Measurements from ENCODE around the gene NSUN6.
"Not testable (repeated sequence)": the region's sequence is repeated elsewhere in the genome, so short reads cannot be mapped to it uniquely, and the experiment has no call there.

Gene NSUN6

DNA sequence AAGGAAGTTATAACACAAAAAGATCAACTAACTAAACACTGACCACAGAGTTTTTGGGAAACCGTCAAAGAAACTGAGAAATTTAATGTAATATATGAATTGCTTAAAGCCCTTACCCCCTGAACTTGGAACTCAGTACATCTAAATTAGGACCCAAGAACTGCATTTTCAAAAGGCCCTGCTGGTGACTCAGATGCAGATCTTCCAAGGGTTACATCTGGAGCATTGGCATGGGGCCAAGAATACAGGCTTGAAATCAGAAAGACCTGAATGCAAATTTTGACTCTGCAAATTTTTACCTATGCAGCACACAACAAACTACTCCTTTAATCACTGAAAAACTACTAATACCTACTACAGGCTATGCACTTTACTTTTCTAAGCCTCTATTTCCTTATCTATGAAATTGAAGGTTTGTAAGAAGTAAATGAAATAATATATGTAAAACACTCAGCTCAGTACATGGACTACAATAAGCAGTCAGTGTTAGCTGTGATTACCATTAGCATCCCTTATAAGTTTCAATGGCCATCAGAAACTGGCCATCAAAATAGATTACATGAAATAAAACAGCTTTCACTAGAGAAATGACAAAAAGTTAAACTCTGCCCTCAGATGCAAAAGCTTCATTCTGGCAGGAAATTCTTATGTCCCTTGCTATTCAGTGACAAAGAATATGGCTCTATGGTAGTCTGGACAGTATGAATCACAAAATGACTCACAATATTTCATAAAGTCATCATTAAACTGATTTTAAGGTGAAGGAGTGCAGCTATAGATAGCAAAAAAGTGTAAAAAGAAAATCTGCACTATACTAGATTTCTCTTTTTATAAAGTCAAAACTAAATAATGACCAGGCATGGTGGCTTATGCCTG is 43.6 kb downstream of the NSUN6 start:
- DNase-seq, result no peak

- DNase-seq, result no peak
Measured at GRCh38 chr10:18606051-18606695, 45.2 kb downstream of the NSUN6 start.

GRCh38 chr10:18601321-18601720 is 50.1 kb downstream of the NSUN6 start:
- no peak for DNase-seq

DNA sequence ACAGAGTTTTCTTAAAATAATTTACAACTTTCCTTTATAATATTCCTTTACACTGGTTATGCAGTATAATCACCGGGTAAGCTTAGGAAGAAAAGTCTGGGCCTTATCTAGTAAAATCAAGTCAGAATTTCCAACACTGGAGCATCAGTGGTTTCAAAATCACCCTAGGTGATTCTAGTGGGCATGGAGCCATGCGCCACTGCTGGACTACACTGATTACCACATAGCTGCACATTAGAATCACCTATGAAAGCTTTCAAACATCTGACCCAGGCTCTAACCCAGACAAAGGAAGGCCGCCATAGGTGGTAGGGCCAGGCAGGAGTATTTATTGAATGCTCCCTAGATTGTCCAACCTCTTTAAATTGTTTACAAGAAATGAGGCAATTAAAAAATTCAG is 52.0 kb downstream of the NSUN6 start:
- no peak for DNase-seq

GRCh38 chr10:18594574-18595156 is 56.7 kb downstream of the NSUN6 start:
- DNase-seq, result no peak

DNA sequence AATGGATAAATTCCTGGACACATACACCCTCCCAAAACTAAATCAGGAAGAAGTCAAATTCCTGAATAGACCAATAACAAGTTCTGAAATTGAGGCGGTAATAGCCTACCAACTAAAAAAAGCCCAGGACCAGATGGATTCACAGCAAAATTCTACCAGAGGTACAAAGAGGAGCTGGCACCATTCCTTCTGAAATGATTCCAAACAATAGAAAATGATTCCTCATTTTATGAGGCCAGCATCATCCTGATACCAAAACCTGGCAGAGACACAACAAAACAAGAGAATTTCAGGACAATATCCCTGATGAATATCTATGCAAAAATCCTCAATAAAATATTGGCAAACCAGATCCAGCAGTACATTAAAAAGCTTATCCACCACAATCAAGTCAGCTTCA is 60.2 kb downstream of the NSUN6 start:
- not testable (repeated sequence) for DNase-seq

- not testable (repeated sequence) for DNase-seq
Measured at GRCh38 chr10:18586637-18587036, 64.8 kb downstream of the NSUN6 start.

DNA sequence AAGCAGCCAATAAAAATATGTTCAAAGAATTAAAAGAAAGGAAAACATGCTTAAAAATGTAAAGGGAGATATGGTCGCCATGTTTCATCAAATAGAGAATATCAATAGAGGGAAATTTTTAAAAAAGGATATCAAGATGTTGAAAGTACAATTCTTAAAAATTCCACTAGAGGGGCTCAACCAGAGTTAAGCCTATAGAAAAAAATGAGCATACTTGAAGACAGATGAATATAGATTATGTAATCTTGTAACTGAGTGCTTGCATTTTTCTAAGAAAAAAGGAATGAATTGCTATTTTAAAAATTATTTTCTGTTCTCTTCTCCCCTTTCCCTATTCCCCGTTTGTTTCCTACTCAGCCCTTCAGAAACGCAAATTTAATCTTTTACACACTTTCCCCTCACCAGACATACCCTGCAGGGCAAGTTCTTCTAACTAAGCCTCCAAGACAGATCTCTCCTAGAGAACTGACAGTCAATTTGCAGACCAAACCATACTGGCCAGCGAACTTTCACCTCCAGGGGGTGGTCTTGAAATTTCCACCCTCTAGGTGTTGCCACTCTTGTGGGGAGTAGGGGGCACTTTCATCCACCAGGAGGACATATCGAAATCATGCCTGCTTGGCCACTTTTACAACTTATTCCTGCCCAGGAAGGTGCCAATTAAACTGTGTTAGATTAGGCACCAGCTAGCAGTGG is 67.7 kb downstream of the NSUN6 start:
- no peak for DNase-seq

DNA sequence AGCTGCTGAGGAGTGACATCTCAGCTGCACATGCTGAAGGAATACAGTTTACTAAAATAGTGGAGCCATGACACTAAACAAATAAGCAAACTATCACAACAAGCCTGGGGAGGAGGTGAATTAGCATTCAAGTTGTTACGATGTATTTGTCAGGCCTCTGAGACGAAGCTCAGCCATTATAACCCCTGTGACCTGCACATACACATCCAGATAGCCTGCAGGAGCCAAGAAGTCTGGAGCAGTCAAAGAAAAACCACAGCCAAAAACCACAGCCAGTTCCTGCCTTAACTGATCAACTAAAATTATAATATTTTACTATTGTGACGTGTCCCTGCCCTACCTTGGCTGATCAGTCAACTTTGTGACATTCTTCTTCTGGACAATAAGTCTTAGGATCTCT is 68.6 kb downstream of the NSUN6 start:
- DNase-seq, result no peak

- no peak for DNase-seq
Measured at GRCh38 chr10:18577823-18578685, 73.3 kb downstream of the NSUN6 start.

DNA sequence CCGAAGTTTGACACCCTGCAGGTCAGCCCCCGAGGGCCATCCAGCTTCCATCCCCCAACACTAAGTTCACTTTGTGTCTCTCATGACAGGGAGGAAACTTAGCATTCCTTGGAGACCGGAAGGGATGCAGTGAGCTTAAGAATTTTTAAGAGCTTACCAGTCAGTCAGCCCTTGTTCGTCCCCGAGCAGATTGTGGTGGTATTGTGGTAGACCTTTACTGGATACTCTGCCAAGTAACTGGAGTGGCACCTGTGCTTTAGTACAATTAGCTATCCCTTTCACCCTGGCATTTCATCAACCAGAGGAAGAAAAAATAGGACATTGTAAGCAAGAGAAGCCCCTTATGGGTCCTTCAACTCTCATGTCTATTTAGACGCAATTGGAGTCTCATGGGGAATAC is 74.8 kb downstream of the NSUN6 start:
- no peak for DNase-seq

GRCh38 chr10:18572959-18573561 is 78.3 kb downstream of the NSUN6 start:
- no peak for DNase-seq

DNA sequence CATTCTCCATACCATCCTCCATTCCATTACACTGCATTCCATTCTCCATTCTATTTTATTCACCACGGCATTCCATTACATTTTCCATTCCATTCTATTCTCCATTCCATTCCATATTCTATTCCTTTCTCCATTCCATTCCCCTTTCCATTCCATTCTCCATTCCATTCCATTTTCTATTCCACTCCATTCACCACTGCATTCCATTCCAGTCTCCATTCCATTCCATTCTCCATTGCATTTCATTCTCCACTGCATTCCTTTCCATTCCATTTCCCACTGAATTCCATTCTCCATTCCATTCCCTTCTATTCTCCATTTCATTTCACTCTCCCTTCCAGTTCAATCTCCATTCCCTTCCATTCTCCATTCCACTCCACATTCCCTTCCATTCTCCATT is 79.6 kb downstream of the NSUN6 start:
- DNase-seq, result no peak

GRCh38 chr10:18571076-18571475 is 80.3 kb downstream of the NSUN6 start:
- no peak for DNase-seq

DNA sequence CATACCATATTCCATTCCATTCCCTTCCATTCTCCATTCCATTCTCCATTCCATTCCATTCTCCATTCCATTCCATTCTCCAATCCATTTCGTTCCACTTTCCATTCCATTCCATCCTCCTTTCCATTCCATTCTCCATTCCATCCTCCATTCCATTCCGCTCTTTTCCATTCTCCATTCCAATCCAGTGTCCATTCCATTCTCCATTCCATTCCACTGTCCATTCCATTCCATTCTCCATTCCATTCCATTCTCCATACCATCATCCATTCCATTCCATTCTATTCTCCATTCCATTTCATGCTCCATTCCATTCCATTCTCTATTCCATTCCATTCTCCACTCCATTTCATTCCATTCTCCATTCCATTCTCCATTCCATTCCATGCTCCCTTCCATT is 81.0 kb downstream of the NSUN6 start:
- not testable (repeated sequence) for DNase-seq

DNA sequence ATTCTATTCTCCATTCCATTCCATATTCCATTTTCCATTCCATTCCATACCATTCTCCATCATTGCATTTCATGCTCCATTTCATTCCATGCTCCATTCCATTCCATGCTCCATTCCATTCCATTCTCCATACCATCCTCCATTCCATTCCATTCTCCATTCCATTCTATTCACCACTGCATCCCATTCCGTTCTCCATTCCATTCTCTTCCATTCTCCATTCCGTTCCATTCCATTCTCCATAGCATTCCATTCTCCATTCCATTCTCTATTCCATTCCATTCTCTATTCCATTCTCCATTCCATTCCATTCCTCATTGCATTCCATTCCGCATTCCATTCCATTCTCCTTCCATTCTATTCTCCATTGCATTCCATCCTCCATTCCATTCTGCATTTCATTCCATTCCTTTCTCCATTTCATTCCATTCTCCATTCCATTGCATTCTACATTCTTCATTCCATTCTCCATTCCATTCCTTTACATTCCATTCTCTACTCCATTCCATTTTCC is 84.0 kb downstream of the NSUN6 start:
- no peak for DNase-seq

DNA sequence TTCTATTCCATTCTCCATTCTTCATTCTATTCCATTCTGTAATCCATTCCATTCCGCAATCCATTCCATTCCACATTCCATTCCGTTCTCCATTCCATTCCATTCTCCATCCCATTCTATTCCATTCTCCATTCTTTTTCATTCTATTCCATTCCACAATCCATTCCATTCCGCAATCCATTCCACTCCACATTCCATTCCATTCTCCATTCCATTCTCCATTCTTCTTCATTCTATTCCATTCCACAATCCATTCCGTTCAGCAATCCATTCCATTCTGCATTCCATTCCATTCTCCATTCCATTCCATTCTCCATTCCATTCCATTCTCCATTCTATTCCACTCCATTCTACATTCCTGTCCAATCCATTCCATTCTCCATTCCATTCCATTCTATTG is 85.2 kb downstream of the NSUN6 start:
- no peak for DNase-seq

- no peak for DNase-seq
Measured at GRCh38 chr10:18565006-18565405, 86.4 kb downstream of the NSUN6 start.

GRCh38 chr10:18563003-18563726 is 88.2 kb downstream of the NSUN6 start:
- no peak for DNase-seq

DNA sequence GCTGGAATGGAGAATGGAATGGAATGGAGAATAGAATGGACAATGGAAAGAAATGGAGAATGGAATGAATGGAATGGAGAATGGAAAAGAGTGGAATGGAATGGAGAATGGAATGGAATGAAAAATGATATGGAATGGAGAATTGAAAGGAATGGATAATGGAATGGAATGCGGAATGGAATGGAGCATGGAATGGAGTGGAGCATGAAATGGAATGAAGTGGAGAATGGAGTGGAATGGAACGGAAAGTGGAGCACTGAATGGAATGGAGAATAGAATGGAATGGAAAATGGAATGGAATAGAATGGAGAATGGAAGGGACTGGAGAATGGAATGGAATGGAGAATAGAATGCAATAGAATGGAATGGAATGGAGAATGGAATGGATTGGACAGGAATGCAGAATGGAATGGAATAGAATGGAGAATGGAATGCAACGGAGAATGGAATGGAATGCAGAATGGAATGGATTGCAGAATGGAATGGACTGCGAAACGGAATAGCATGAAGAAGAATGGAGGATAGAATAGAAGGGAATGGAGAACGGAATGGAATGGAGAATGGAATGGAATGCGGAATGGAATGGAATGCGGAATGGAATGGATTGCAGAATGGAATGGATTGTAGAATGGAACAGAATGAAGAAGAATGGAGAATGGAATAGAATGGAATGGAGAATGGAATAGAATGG is 89.4 kb downstream of the NSUN6 start:
- DNase-seq, result no peak
